Panc1 (cell line): ENCODE measurements around the gene RBL1. TPM values are rescaled to one million over a fixed set of nuclear protein-coding genes. Genes with fewer than 3 reads are reported as not detected.

Experiments
- ATAC-seq: fragments of 200-7000 bp; cut with Tn5 transposase; 2 replicates; pipeline ENCODE4 v1.9.1; 2020; ENCODE audit warnings: mild to moderate bottlenecking, moderate library complexity
- BruUV-seq: library from RNA; stranded (reverse); fragments of 400-500 nt; replicated peaks from 2 replicates; lab custom pipeline; 2021; lab: Mats Ljungman, UMichigan
- CTCF ChIA-PET: fragments of 300-600 bp; sonication (Branson Sonifier 250); formaldehyde crosslinking; loops from one replicate; lab custom pipeline; 2022; ENCODE audit warnings: antibody characterized with exemption; lab: Charles Lee
- POLR2A ChIA-PET: fragments of 300-600 bp; sonication (Branson Sonifier 250); formaldehyde crosslinking; loops from one replicate; lab custom pipeline; 2022; ENCODE audit warnings: antibody characterized with exemption; lab: Charles Lee
- DNase-seq: peaks from one replicate; pipeline ENCODE4 v3.0.0-alpha.2; 2010; ENCODE audit warnings: low read depth, low spot score
- H3K27ac ChIP-seq: 2 replicates; pipeline ENCODE4 v1.5.1; 2011; ENCODE audit warnings: mild to moderate bottlenecking, low read length, inconsistent platforms
- H3K27me3 ChIP-seq: fragments of 200-500 bp; sonication (Bioruptor generic); 2 replicates; pipeline ENCODE4 v1.6.0; 2014; ENCODE audit warnings: low read length, inconsistent platforms; ENCODE audit not compliant: control insufficient read depth, insufficient read depth
- H3K36me3 ChIP-seq: fragments of 200-500 bp; sonication (Bioruptor generic); 2 replicates; pipeline ENCODE4 v1.5.1; 2014; ENCODE audit warnings: inconsistent platforms, mild to moderate bottlenecking, low read length, moderate library complexity; ENCODE audit not compliant: control insufficient read depth, insufficient read depth
- H3K4me1 ChIP-seq: 2 replicates; pipeline ENCODE4 v1.5.1; 2011; ENCODE audit warnings: inconsistent platforms, mild to moderate bottlenecking, low read length, moderate library complexity; ENCODE audit not compliant: control insufficient read depth, insufficient read depth
- H3K4me3 ChIP-seq, 2 experiments: 2 replicates each; pipeline ENCODE4 v1.5.1; 2011 to 2012; ENCODE audit warnings: low read depth in 2 of 2, low read length in 2 of 2, mild to moderate bottlenecking in 2 of 2, inconsistent platforms in 1 of 2, moderate library complexity in 1 of 2
- H3K9me3 ChIP-seq: fragments of 200-500 bp; sonication (Bioruptor generic); 2 replicates; pipeline ENCODE4 v1.5.1; 2014; ENCODE audit warnings: low read depth, mild to moderate bottlenecking, inconsistent platforms, low read length, moderate library complexity; ENCODE audit not compliant: control insufficient read depth, insufficient read depth
- CTCF ChIP-seq: fragments of 450-650 bp; IDR thresholded peaks from 2 replicates; pipeline ENCODE4 v1.5.1; 2017; ENCODE audit warnings: mild to moderate bottlenecking
- POLR2AphosphoS5 ChIP-seq: IDR thresholded peaks from 2 replicates; pipeline ENCODE4 v1.6.1; 2012; ENCODE audit warnings: mild to moderate bottlenecking, low read depth, low read length, moderate library complexity
- REST ChIP-seq, 2 experiments: IDR thresholded peaks; 2 replicates each; pipeline ENCODE4 v1.6.1; 2011 to 2012; ENCODE audit warnings: low read depth in 2 of 2, control low read depth in 1 of 2, low read length in 1 of 2, mild to moderate bottlenecking in 1 of 2, moderate library complexity in 1 of 2; ENCODE audit not compliant: insufficient read depth in 1 of 2
- SIN3A ChIP-seq: IDR thresholded peaks from 2 replicates; pipeline ENCODE4 v1.6.1; 2012; ENCODE audit warnings: low read depth, mild to moderate bottlenecking, low read length, moderate library complexity, borderline replicate concordance; ENCODE audit not compliant: insufficient read depth
- TCF7L2 ChIP-seq: IDR thresholded peaks from 2 replicates; pipeline ENCODE4 v1.6.1; 2011; ENCODE audit warnings: mild to moderate bottlenecking, low read depth, low read length, inconsistent platforms
- in situ Hi-C: cut with HindIII; loops from 2 replicates; pipeline ENCODE4 v1.10.0; 2016; ENCODE audit warnings: low sequenced_read_pairs, low pct_unique_long_range_greater_than_20kb
- intact Hi-C: fragments of 100-400 bp; cut with micrococcal nuclease; formaldehyde crosslinking; loops from one replicate; pipeline ENCODE4 v1.10.0; 2022; ENCODE audit not compliant: unreplicated experiment
- total RNA-seq: library from RNA; stranded (reverse); gene quantifications from one replicate; pipeline ENCODE4 v1.2.1, GENCODE V29; 2021; ENCODE audit not compliant: unreplicated experiment

RBL1 gene
- total RNA-seq, 1 experiment from 2014 or later = 14.0 TPM

GRCh38 chr20:36984257-36984638 lies 111.5 kb downstream of the RBL1 start:
- Histone ChIP-seq H3K4me3 (no peak overlapping the region), H3K36me3 (no peaks in the 10 kb centered on the region), H3K4me1 (no peaks in the 10 kb centered on the region), H3K27me3 (no peaks in the 10 kb centered on the region), H3K9me3 (no peaks in the 10 kb centered on the region), H3K27ac (no peak overlapping the region)
- POLR2A ChIA-PET = no interaction called here
- CTCF ChIA-PET = no interaction called here
- intact Hi-C loops = no loop called here
- TF ChIP-seq POLR2AphosphoS5 (no peak), SIN3A (no peak), REST (IDR thresholded peaks at IDR 0.05; ENCODE audit: insufficient read depth in 1 of 2, low read depth in 2 of 2, low read length in 1 of 2) (no peak), TCF7L2 (no peak)
- ATAC-seq (no peak), DNase-seq (no peak)
- no TSS peak for BruUV-seq
- in situ Hi-C loops = no loop called here

- CTCF ChIA-PET = interaction anchor here (0.7 kb wide), 1 partner anchor 380 kb away, joined by 5 read pairs; no protein-coding TSS in a partner anchor
- Histone ChIP-seq H3K9me3 (no peaks in the 10 kb centered on the region), H3K27me3 (no peaks in the 10 kb centered on the region), H3K4me3 (no peak overlapping the region), H3K4me1 (no peaks in the 10 kb centered on the region), H3K36me3 (no peaks in the 10 kb centered on the region), H3K27ac (no peak overlapping the region)
- POLR2A ChIA-PET = no interaction called here
- DNase-seq (no peak), ATAC-seq (no peak)
- in situ Hi-C loops (no loop called here), intact Hi-C loops (no loop called here)
- BruUV-seq = no TSS peak
- TF ChIP-seq TCF7L2 (no peak), REST (IDR thresholded peaks at IDR 0.05; ENCODE audit: insufficient read depth in 1 of 2, low read depth in 2 of 2, low read length in 1 of 2) (no peak), CTCF (no peak), SIN3A (no peak), POLR2AphosphoS5 (no peak)
Measured at GRCh38 chr20:36975099-36975818, 120.5 kb downstream of the RBL1 start.
